IPS-18a (cell line): ENCODE measurements around the gene MRAP.
A peak's percentile ranks its signal among the peaks of the same experiment; 100 is the strongest.

Experiments
- H3K27ac ChIP-seq: one replicate; pipeline ENCODE4 v1.5.1; 2013; ENCODE audit warnings: low read length
- H3K27me3 ChIP-seq: one replicate; pipeline ENCODE4 v1.6.1; 2013; ENCODE audit warnings: mild to moderate bottlenecking, low read length; ENCODE audit not compliant: control insufficient read depth, insufficient read depth
- H3K36me3 ChIP-seq: one replicate; pipeline ENCODE4 v1.6.1; 2013; ENCODE audit warnings: low read depth, low read length; ENCODE audit not compliant: control insufficient read depth
- H3K4me1 ChIP-seq: one replicate; pipeline ENCODE4 v1.6.1; 2013; ENCODE audit warnings: low read depth, low read length; ENCODE audit not compliant: control insufficient read depth
- H3K4me3 ChIP-seq: one replicate; pipeline ENCODE4 v1.5.1; 2013; ENCODE audit warnings: low read length
- H3K9ac ChIP-seq: one replicate; pipeline ENCODE4 v1.6.1; 2013; ENCODE audit warnings: mild to moderate bottlenecking, low read length, moderate library complexity
- H3K9me3 ChIP-seq: one replicate; pipeline ENCODE4 v1.6.1; 2013; ENCODE audit warnings: low read depth, low read length; ENCODE audit not compliant: control insufficient read depth

Gene MRAP

GRCh38 chr21:32270748-32271147 is 27.9 kb upstream of the MRAP start:
- Histone ChIP-seq H3K36me3 (peaks cover 67% of the 10 kb centered on the region), H3K9ac (no peak overlapping the region), H3K4me1 (no peaks in the 10 kb centered on the region), H3K9me3 (no peaks in the 10 kb centered on the region), H3K27ac (no peak overlapping the region), H3K4me3 (no peak overlapping the region), H3K27me3 (no peaks in the 10 kb centered on the region)

DNA sequence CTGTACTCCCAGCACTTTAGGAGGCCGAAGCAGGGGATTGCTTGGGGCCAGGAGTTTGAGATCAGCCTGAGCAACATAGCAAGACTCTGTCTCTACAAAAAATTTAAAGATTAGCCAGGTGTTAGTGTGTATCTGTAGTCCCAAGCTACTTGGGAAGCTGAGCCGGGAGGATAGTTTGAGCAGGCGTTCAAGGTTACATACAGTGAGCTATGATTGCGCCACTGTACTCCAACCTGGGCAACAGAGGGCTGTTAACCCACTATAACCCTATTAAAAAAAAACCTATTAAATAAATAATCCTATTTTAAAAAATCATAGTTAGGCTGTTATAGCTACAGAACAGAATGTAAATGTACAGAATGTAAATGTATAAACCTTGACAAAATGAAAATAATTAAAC is 22.0 kb upstream of the MRAP start:
- Histone ChIP-seq H3K36me3 (peaks cover 22% of the 10 kb centered on the region), H3K9ac (no peak overlapping the region), H3K27ac (no peak overlapping the region), H3K4me3 (no peak overlapping the region), H3K4me1 (peaks cover 5% of the 10 kb centered on the region), H3K9me3 (no peaks in the 10 kb centered on the region), H3K27me3 (no peaks in the 10 kb centered on the region)

- Histone ChIP-seq H3K9ac (peak overlapping the region; percentile 58), H3K27ac (no peak overlapping the region), H3K4me3 (peak overlapping the region; percentile 92), H3K27me3 (no peaks in the 10 kb centered on the region), H3K9me3 (no peaks in the 10 kb centered on the region), H3K36me3 (peaks cover 12% of the 10 kb centered on the region), H3K4me1 (peaks cover 5% of the 10 kb centered on the region)
These were observed 20.6 kb upstream of the MRAP start for GRCh38 chr21:32278103-32278502.

GRCh38 chr21:32278518-32279376 is 19.9 kb upstream of the MRAP start, which contains the start of gene MIS18A:
MIS18A (minus strand) TSS chr21:32279049; CDS start chr21:32279014, 35 bp downstream.
- H3K36me3 ChIP-seq: peaks cover 6% of the 10 kb centered on the region
- H3K27ac ChIP-seq: no peak within 1 kb of the TSS
- peak within 1 kb of the TSS; percentile 58 for H3K9ac ChIP-seq
- no peaks in the 10 kb centered on the region for H3K9me3 ChIP-seq
- H3K27me3 ChIP-seq: no peaks in the 10 kb centered on the region
- H3K4me3 ChIP-seq: peak within 1 kb of the TSS; percentile 92
- peaks cover 5% of the 10 kb centered on the region for H3K4me1 ChIP-seq

- Histone ChIP-seq H3K27me3 (no peaks in the 10 kb centered on the region), H3K9ac (peak overlapping the region; percentile 34), H3K9me3 (no peaks in the 10 kb centered on the region), H3K4me1 (peaks cover 5% of the 10 kb centered on the region), H3K36me3 (peaks cover 3% of the 10 kb centered on the region), H3K27ac (no peak overlapping the region), H3K4me3 (peak overlapping the region; percentile 92)
These were observed 19.3 kb upstream of the MRAP start for GRCh38 chr21:32279377-32279680.

- no peaks in the 10 kb centered on the region for H3K27me3 ChIP-seq
- H3K27ac ChIP-seq: no peak overlapping the region
- H3K9me3 ChIP-seq: no peaks in the 10 kb centered on the region
- H3K4me1 ChIP-seq: peaks cover 5% of the 10 kb centered on the region
- no peak overlapping the region for H3K9ac ChIP-seq
- no peaks in the 10 kb centered on the region for H3K36me3 ChIP-seq
- H3K4me3 ChIP-seq: no peak overlapping the region
These were observed 17.1 kb upstream of the MRAP start for GRCh38 chr21:32281531-32281930.

DNA sequence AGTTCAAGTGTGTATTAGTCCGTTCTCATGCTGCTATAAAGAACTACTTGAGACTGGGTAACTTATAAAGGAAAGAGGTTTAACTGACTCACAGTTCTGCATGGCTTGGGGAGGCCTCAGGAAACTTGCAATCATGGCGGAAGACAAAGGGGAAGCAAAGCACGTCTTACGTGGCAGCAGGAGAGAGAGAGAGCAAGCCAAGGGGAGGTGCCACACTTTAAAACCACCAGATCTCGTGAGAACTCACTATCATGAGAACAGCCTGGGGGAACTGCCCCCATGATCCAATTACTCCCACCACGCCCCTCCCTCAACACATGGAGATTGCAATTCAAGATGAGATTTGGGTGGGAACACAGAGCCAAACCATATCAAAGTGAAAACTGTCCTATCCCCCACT is 15.7 kb upstream of the MRAP start:
- H3K9ac ChIP-seq: no peak overlapping the region
- H3K27me3 ChIP-seq: no peaks in the 10 kb centered on the region
- no peaks in the 10 kb centered on the region for H3K9me3 ChIP-seq
- no peaks in the 10 kb centered on the region for H3K4me1 ChIP-seq
- no peaks in the 10 kb centered on the region for H3K36me3 ChIP-seq
- no peak overlapping the region for H3K27ac ChIP-seq
- no peak overlapping the region for H3K4me3 ChIP-seq

DNA sequence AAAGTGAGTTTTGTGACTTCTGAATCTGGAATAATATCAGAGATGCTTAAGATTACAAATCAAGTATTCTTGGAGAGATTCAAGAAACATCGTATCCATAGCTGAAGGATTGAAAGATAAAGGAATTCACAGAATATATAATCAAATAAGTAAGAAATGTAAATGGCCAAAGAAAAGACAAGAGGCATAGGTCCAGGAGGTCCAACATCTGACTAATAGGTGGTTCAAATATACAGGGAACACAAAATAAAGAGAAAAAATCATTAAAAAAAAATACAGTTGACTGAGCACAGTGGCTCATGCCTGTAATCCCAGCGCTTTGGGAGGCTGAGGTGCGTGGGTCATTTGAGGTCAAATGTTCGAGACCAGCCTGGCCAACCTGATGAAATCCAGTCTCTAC is 13.2 kb upstream of the MRAP start:
- Histone ChIP-seq H3K9ac (no peak overlapping the region), H3K9me3 (no peaks in the 10 kb centered on the region), H3K4me1 (no peaks in the 10 kb centered on the region), H3K4me3 (no peak overlapping the region), H3K27ac (no peak overlapping the region), H3K36me3 (no peaks in the 10 kb centered on the region), H3K27me3 (no peaks in the 10 kb centered on the region)

GRCh38 chr21:32297449-32297848 is 1.2 kb upstream of the MRAP start:
- H3K36me3 ChIP-seq: no peaks in the 10 kb centered on the region
- H3K9ac ChIP-seq: no peak overlapping the region
- no peaks in the 10 kb centered on the region for H3K27me3 ChIP-seq
- H3K4me3 ChIP-seq: no peak overlapping the region
- H3K4me1 ChIP-seq: no peaks in the 10 kb centered on the region
- no peak overlapping the region for H3K27ac ChIP-seq
- H3K9me3 ChIP-seq: no peaks in the 10 kb centered on the region

DNA sequence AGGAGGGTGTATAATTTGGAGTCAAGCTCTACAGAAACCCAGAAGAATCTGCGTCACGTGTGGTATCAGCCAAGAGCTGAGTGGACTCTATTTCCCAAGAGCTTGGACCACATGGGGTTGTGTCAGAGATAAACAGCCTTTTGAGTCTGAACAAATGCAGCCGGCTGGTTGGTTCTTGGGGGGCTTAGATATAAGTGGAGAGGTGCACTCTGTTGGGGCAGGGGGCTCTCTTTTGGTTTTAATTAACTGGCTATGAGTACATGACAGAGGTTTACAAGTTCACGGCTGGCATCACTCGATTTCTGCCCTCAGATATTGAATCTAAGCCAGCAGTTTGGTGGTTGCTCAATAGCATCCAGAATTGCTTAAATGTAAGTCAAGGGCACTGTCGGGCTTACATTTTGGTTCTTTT is 501 bp upstream of the MRAP start:
- Histone ChIP-seq H3K9ac (no peak overlapping the region), H3K9me3 (no peaks in the 10 kb centered on the region)

DNA sequence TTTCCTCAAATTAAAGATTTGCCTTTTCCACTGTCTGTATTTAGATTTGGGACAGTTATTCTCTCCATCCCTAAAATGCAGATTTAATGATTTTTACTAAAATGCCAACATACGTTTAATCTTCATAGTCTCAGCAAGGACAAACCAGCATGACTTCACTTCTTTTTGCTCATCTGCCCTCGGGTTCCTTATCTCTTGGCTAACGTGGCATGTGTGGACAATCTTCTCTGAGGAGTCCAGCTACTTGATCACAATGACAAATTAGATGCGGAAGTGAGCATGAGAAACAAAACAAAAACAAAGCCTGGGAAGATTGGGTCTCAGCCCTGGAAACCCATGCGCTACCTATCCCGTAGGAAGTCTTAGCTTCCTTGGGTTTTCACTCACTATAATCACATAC is 1.0 kb downstream of the MRAP start:
- Histone ChIP-seq H3K27ac (no peak overlapping the region), H3K9ac (no peak overlapping the region), H3K9me3 (no peaks in the 10 kb centered on the region), H3K4me3 (no peak overlapping the region), H3K27me3 (no peaks in the 10 kb centered on the region), H3K4me1 (no peaks in the 10 kb centered on the region), H3K36me3 (no peaks in the 10 kb centered on the region)

More for the DNA sequence above, 501 bp upstream of the MRAP start:
- Histone ChIP-seq H3K36me3 (no peaks in the 10 kb centered on the region), H3K4me1 (no peaks in the 10 kb centered on the region), H3K27ac (no peak overlapping the region), H3K27me3 (no peaks in the 10 kb centered on the region), H3K4me3 (no peak overlapping the region)

DNA sequence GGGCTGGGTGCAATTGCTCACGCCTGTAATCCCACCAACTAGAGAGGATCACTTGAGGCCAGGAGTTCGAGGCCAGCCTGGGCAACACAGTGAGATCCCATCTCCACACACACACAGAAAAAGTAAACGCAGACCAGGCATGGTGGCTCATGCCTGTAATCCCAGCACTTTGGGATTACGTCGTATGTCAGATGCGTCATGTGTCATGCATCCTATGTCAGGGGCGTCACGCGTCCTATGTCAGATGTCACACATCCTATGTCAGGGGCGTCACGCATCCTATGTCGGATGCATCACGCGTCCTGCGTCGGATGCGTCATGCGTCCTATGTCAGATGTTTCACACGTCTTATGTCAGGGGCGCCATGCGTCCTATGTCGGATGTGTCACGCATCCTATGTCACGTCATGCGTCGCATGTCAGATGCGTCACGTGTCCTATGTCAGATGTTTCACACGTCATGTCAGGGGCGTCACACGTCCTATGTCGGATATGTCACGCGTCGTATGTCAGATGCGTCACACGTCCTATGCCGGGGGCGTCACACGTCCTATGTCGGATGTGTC is 1.5 kb downstream of the MRAP start:
- H3K4me1 ChIP-seq: no peaks in the 10 kb centered on the region
- no peaks in the 10 kb centered on the region for H3K36me3 ChIP-seq
- H3K4me3 ChIP-seq: no peak overlapping the region
- no peak overlapping the region for H3K9ac ChIP-seq
- H3K9me3 ChIP-seq: no peaks in the 10 kb centered on the region
- H3K27ac ChIP-seq: no peak overlapping the region
- no peaks in the 10 kb centered on the region for H3K27me3 ChIP-seq
